Tongue (tissue), 1 donor: ENCODE data around the gene NUDT6. TPM values are rescaled to one million over a fixed set of nuclear protein-coding genes. Genes with fewer than 3 reads are reported as not detected.

ENCODE experiments used
- total RNA-seq: library from RNA; depleted of rRNA; stranded (reverse); fragments of >200 nt; gene quantifications from one replicate; pipeline ENCODE4 v1.2.3, GENCODE V29; 2014

Gene NUDT6
- total RNA-seq, 1 donor from 2014 or later = 9.7 TPM

Other genes with a start within 250 kb of the NUDT6 start
- gene BBS12, start 189.9 kb downstream of the NUDT6 start, total RNA-seq = 2.9 TPM
- gene FGF2, start 95.8 kb downstream of the NUDT6 start, total RNA-seq = 19.2 TPM